Activated CD4-positive, CD25-positive, alpha-beta regulatory T cell treated with anti-CD3 and anti-CD28 coated beads, Interleukin-2, amount 50 U/mL, for 72 hours (primary cell): ENCODE data around the gene CCL17.
"Not testable (repeated sequence)": the region's sequence is repeated elsewhere in the genome, so short reads cannot be mapped to it uniquely, and the experiment has no call there.

Experiments
- DNase-seq: peaks from one replicate; pipeline ENCODE4 v3.0.0; 2021

CCL17 gene

GRCh38 chr16:57435838-57436237, 31.3 kb downstream of the CCL17 start:
- no peak for DNase-seq

- DNase-seq: not testable (repeated sequence)
Observed at GRCh38 chr16:57439947-57440346, 35.4 kb downstream of the CCL17 start.

- DNase-seq: not testable (repeated sequence)
Observed at GRCh38 chr16:57440551-57440950, 36.0 kb downstream of the CCL17 start.

GRCh38 chr16:57444711-57445110, 40.1 kb downstream of the CCL17 start:
- DNase-seq: no peak

- DNase-seq: no peak
Observed at GRCh38 chr16:57445510-57445909, 40.9 kb downstream of the CCL17 start.

GRCh38 chr16:57446531-57447185, 42.1 kb downstream of the CCL17 start:
- DNase-seq: no peak

GRCh38 chr16:57447186-57447962, 42.8 kb downstream of the CCL17 start, which contains the start of the genes CIAPIN1 and COQ9:
TSS of gene CIAPIN1 (minus strand) at chr16:57447385. CDS start at chr16:57440928, 6,457 bp downstream.
TSS of gene COQ9 (plus strand) at chr16:57447479. CDS start at chr16:57447506, 27 bp downstream.
- peak; percentile 90 for DNase-seq

- DNase-seq: no peak
Observed at GRCh38 chr16:57452021-57452420, 47.5 kb downstream of the CCL17 start.

GRCh38 chr16:57462209-57462977, 57.8 kb downstream of the CCL17 start, which contains the start of gene POLR2C:
TSS of gene POLR2C (plus strand) at chr16:57462679. CDS start at chr16:57462725, 46 bp downstream.
- peak; percentile 96 for DNase-seq

- no peak for DNase-seq
Observed at GRCh38 chr16:57462978-57463362, 58.4 kb downstream of the CCL17 start.

GRCh38 chr16:57464523-57464922, 60.0 kb downstream of the CCL17 start:
- DNase-seq: no peak
